ENCODE results near the gene NAA10.
A peak's percentile ranks its signal among the peaks of the same experiment; 100 is the strongest.

The NAA10 gene

GRCh38 chrX:153948002-153948466 is 13.2 kb upstream of the NAA10 start:
- DNase-seq (ENCODE audit: low read depth) = no peak

GRCh38 chrX:153947009-153947769 is 12.4 kb upstream of the NAA10 start:
- DNase-seq (ENCODE audit: low read depth) = peak; percentile 67

DNA sequence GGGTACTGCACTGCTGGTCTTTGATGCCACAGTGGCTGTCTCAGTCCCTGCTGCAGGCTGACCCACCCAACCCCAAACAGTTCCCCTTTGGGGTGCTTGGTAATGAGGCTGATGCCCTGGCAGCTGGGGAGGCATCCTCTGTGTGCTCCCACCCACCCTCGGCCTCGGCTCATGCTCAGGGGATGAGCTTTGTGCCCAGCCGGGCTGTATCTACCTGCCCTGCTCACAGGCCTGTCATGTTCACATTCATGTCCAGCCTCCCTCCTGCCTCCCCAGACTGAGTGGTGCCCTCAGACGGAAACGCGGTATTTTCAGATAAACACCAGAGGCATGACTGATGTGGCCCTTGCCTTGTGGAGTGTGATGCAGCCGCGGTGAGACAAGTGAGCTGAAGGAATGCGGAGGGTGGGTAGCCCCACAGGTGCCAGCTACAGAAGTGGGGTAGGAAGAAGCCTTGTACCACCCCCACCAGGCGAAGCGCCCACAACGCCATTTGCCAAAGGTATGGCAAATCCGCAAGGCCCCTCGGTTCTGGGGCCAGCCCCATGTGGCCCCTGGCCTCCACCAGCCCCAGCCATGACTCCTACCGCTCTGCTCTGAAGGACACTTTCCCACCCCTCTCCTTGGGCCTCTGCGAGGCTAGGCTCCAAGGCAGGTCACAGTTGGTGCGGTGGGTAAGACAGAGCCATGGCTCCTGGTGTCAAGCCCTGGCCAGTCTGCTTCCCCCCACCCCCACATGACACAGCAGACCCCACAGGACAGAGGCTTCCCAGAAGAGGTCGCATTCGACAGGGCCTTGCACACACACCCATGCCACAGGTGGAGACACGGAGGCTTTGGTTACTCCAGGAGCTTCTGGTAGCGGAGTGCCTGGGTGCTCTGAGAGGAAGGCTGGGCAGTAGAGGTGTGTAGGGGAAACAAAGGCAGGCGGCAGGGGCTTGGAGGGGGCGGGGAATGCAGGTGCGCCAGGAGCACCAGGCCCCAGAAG is 11.4 kb upstream of the NAA10 start:
- no peak for DNase-seq (ENCODE audit: low read depth)

DNA sequence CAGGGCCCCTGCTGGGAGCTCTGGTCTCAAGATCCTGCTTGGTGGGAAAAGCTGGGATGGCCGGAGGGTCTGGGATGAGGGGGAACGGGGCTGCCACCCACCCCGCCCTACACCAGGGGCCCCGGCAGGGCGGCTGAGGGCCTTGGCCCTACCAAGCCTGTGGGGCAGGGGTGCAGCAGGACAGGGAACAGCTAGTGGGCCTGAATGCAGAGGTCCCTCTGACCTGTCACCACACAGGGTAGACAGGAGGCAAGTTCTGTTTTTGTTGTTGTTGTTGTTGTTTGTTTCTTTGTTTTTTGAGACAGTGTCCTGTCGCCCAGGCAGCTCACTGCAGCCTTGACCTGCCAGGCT is 9.9 kb upstream of the NAA10 start:
- no peak for DNase-seq (ENCODE audit: low read depth)

DNA sequence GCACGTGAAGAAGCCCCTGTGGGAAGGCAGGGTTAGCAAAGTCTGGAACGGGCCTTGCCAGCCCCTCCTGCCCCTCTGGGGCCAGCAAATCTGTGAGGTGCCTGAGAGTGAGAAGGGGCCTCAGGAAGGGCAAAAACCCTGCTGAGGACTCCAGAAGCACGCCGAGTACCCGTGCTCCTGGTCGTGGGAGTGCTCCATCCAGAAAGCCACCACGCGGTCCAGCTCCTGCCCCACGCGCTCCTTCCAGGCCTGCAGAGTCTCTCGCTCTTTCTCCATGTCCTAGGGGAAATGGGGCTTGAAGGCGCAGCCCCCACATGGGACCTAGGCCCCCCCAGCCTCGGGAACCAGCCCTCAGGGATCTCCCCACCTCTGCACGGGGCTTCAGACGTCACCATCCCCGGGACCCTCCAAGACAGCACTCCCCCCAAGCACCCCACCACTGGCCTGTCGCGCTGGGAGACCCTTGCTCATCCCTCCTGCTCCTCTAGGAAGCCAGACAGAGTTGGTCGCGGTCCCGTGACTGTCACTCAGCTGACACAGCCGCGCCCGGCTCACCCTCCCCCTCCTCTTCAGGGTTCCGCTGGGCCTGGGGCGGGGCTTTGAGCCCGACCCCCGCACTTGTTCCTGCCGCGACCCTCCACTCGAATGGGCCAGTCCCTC is 9.4 kb upstream of the NAA10 start, which contains the start of gene RENBP:
TSS of gene RENBP (minus strand) at position 504 of the 660 bp plus-strand sequence. CDS start at position 471, 33 bp downstream.
- no peak for DNase-seq (ENCODE audit: low read depth)

- no peak for DNase-seq (ENCODE audit: low read depth)
These were observed 6.8 kb upstream of the NAA10 start for GRCh38 chrX:153941336-153942252.

- DNase-seq (ENCODE audit: low read depth) = no peak
These were observed 4.7 kb upstream of the NAA10 start for GRCh38 chrX:153939573-153939972.

- no peak for DNase-seq (ENCODE audit: low read depth)
These were observed 3.5 kb upstream of the NAA10 start for GRCh38 chrX:153938226-153938786.

DNA sequence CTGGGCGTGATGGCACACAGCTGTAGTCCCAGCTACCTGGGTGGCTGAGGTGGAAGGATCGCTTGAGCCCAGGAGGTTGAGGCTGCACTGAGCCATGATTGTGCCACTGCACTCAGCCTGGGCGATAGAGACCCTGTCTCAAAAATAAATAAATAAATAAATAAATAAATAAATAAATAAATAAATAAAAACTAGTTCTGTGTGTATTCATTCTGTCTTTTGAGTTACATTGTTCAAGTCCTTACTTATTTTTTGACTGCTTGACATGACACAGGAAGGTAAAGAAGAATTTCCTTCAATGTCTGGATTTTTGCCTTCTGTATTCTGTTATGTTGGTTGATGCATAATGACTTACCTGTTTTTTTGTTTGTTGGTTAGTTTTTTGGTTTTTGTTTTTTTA is 2.2 kb upstream of the NAA10 start:
- DNase-seq (ENCODE audit: low read depth) = no peak

DNA sequence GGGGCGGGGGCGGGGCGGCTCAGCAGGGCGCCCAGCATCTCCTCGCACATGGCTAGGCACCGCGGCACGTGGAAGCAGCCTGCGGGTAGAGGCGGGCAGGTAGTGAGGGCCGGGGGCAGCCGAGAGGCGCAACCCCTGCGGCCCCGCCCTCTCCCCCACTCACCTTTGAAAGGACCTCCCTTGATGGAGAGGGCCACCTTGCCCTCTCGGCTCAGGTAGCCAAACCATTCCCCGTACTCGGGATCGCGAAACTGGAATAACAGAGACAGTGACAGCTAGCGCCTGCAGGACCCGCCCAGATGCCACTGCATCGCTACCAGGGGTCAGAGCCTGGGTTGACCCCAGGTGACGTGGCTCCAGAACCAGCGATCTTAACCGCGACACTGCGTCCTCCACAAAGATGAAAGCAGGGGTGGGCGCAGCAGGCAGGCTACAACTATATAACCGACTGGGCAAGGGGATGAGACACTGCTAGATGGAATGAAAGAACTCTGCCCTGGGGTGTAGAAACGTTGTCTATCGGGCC is 552 bp upstream of the NAA10 start:
- DNase-seq (ENCODE audit: low read depth) = no peak

DNA sequence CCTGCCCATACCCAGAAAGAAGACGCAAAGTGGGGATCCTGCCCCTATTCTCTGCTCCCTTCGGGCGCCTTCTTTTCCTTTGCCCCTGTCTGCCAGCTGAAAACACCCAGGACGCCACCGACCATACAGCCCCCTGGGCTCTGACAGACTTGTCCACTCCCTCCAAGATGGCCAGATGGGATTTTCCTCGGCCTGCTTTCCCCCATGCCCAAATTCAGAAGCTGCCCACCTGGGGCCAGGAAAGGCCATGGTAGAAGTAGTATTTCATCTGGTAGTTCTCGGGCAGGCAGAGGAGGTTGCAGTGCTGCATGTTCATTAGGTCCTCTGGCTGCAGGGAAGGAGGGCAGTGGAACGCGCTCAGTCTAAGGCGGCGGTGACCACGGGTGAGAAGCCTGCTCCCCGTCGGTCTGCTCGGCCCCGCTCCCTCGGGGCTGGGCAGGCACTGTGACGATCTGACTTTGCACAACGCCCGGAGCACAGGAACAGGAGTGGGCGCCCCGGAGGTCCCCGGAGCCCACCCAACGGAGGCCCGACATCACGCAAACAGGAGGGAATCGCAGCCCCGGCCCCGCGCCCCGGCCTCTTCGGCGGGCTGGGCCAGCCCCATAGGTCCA is 582 bp downstream of the NAA10 start:
- no peak for DNase-seq (ENCODE audit: low read depth)

GRCh38 chrX:153933748-153934147 is 1.1 kb downstream of the NAA10 start:
- DNase-seq (ENCODE audit: low read depth) = no peak

DNA sequence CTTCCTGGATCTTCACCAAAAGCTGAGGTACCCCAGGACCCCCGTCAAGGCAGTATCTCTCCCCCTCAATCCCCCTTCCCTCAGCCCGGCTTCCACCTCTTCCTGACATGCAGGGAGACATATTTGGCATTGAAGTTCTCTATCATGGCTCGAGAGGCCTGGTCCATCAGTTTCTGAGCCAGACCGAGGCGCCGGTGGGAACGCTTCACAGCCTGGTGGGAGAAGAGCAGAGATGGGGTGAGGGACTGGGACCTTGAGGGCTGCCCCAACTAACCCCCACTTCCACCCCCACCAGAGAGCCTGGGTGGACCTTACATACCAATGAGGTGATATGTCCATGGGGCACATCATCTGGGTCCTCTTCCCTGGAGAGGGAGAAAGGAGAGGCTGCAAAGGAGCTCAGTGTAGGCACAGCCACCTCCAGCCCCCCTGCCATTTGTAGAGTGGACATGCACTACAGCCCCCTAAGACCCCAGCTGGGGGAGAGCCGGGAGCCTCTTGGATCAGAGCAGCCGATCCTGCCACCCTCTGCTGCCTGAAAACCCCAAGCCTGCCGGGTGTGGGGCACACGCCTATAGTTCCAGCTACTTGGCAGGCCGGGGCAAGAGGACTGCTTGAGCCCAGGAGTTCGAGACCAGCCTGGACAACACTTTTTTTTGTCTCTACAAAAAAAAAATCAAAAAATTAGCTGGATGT is 2.5 kb downstream of the NAA10 start:
- DNase-seq (ENCODE audit: low read depth) = no peak

DNA sequence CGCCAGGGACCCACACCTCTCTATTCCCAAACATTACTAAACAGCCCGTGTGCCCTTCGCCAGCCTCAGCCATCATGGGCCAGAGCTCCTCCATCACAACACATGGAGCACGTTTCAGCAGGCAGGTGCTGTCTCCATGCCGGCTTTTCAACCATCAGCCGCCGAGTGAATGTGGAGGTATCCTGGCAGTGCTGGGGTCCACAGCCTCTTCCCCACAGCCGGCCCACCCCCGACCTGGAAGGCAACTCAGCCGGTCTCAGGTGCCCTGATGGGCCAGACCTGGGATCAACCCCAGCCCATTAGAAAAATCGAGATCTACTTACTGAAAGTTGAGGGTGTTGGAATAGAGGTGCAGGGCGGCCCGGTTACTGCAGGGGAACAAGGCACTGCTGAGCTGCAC is 3.1 kb downstream of the NAA10 start:
- DNase-seq (ENCODE audit: low read depth) = no peak

DNA sequence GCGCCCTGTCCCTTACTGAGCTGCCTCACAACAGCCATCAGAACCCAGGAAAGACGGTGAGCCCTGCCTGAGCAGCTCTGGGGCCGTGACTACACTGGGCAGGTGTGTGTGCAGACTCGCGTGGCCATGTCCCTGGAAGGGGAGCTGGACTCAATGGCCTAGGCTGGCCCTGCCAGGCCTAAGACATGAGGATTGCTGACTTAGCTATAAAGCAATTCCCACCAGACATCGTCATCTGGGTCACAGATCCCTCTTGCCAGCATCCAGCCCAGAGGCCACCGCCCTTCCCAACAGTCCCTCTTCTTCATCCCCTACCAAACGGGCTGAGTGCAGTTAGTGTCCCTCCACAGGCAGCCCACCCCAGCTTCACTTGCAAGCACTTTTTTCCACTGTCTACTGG is 3.7 kb downstream of the NAA10 start:
- no peak for DNase-seq (ENCODE audit: low read depth)

DNA sequence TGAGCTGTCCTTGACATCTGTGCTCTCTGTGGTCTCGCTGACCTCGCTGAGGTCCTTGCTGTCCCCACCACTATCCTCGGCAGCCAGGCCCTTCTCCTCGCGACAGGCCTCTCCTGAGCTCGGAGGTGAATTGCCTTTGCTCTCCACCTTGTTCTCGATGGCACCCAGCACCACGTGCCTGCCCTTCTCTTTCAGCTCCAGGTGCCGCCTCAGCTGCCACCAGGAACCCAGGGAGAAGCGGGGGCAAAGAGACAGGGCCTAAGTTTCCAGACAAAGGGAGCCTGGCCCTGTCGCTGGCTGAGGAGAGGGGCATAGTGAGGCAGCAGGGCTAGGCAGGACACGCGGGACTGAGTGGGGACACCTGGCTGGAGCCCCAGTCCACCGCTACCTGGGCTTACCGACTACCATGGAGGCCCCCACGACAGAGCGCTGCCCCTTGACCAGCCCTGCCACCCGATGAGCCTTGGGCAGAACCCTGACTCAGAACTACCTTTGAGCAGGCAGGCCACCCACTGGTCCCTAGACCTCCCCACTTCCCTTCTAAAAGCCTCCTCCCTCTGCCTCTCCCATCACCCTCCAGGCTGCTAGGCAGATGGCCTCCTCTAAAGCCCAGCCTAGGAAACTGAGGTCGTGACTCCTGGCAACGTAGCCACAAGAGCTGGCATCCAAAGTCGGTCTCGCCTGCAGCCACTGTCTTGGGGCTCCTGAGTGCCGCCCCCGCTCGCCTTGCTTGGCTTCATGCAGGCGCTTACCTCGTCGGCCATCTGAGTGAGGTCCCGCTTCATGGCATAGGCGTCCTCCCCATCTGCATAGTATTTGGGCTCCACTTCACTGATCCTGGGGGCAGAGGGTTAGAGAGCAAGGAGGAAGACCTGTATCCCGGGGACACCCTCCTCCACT is 4.6 kb downstream of the NAA10 start:
- no peak for DNase-seq (ENCODE audit: low read depth)

DNA sequence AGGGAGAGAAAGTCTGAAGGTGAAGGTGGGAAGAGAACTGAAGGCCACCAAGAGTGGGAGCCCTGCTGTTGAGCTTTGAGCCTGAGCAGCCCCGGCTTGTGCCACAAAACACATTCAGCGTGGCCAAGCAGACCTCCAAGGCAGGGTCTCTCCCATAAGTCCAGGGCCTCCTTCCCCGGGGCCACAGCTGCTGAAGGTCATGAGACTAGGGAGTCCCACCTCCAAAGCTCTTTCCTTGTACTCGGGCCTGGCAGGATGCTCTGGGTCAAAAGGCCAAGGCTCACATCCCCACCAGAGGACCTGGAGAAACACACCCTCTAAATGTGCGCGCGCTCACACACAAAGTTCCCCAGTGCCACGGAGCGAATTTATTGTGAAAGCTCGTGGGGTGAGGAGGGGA is 5.3 kb downstream of the NAA10 start:
- DNase-seq (ENCODE audit: low read depth) = no peak

GRCh38 chrX:153928846-153929245 is 6.0 kb downstream of the NAA10 start:
- DNase-seq (ENCODE audit: low read depth) = no peak
